Mammary epithelial cell (primary cell): ENCODE data around the gene RMND1.

Experiments
- CTCF ChIP-seq, 2 donors: IDR thresholded peaks in 1 of 2; conservative IDR thresholded peaks in 1 of 2; 2 replicates each; pipeline ENCODE4 v1.5.1; 2011 to 2012; ENCODE audit warnings: inconsistent platforms in 2 of 2, low read length in 2 of 2, mild to moderate bottlenecking in 2 of 2, control low read depth in 1 of 2, low read depth in 1 of 2; ENCODE audit not compliant: insufficient read depth in 1 of 2; ENCODE audit errors: extremely low read depth in 1 of 2
- EZH2 ChIP-seq: IDR thresholded peaks from 2 replicates; pipeline ENCODE4 v1.6.1; 2012; ENCODE audit warnings: low read length, inconsistent platforms, borderline replicate concordance

GRCh38 chr6:151380848-151381205, 71.1 kb downstream of the RMND1 start:
- no peak for TF ChIP-seq EZH2
- TF ChIP-seq CTCF (conservative IDR thresholded peaks at IDR 0.05 in 1 of 2, IDR thresholded peaks at IDR 0.05 in 1 of 2; ENCODE audit: extremely low read depth in 1 of 2, insufficient read depth in 1 of 2, low read depth in 1 of 2, low read length in 2 of 2), result no peak
